ENCODE data around the gene BRMS1L.
A peak's percentile ranks its signal among the peaks of the same experiment; 100 is the strongest.
"Not testable (repeated sequence)": the region's sequence is repeated elsewhere in the genome, so short reads cannot be mapped to it uniquely, and the experiment has no call there.

Gene BRMS1L

DNA sequence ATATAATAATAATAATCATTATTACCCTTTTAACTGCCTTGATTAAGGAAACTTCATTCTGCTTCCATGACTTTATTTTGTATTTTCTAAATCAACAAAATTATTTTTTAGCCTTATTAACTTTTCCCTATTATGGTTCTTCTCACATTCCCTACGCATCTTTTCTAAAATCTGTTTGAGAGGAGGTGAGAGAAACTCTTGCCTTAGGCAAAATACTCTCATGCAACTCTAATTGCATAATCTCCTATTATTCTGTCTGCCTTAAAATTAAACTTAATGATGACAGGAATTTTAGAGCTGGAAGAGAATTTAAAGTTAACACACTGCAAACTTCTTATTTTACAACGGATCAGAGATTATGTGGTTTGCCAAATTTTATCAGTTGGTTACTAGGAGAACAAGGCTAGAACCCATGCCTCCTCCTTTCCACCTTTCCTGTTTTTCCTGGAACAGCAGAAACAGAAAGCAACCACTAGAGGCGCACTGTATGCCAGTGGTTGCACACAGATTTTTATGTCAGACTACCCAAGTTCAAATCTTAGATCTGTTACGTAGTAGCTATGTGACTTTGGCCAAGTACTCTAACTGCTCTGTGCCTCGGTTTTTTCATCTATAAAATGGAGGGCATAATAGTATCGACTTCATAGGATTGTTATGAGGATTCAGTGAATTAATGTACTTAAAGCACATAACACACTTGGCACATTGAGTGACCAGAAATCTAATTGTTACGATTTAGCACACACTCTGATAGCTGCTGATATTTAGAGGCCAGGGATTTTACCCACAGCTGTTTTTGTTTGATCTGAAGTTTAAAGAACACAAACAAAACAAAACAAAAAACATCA, 4.3 kb upstream of the BRMS1L start:
- DNase-seq (ENCODE audit: low spot score), result no peak

DNA sequence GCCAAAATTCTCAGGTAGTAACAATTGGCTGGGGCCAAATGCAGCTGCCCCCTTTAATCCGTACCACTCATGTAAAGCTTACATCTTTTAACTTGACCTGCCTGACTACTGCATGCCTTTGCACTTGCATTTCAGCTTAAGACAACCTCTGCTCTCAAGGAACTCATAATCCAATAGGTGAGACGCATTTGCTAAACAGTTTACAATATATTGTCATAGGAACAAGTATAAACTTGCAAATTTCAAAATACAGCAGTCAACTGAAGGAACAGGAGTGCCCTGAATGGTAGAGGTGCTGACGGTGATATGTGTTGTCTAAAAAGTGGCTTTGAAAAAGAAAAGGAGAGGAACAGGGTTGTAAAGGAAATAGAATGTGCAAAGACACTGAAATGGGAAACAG, 3.6 kb upstream of the BRMS1L start:
- Histone ChIP-seq H3K27me3 (ENCODE audit: insufficient read depth, poor library complexity, severe bottlenecking) (no peaks in the 10 kb centered on the region), H3K36me3 (ENCODE audit: low read depth) (no peaks in the 10 kb centered on the region), H3K27ac (ENCODE audit: poor library complexity, severe bottlenecking) (no peak overlapping the region), H3K9me3 (ENCODE audit: severe bottlenecking) (no peaks in the 10 kb centered on the region), H3K4me1 (ENCODE audit: insufficient read depth, poor library complexity, severe bottlenecking) (peaks cover 12% of the 10 kb centered on the region), H3K4me3 (ENCODE audit: severe bottlenecking) (no peak overlapping the region)
- ATAC-seq (ENCODE audit: low read depth), result no peak
- TF ChIP-seq CTCF (IDR thresholded peaks at IDR 0.05; ENCODE audit: poor library complexity, severe bottlenecking), result no peak
- no peak for DNase-seq (ENCODE audit: low spot score)

More for the DNA sequence above, 4.3 kb upstream of the BRMS1L start:
- Histone ChIP-seq H3K9me3 (ENCODE audit: severe bottlenecking) (no peaks in the 10 kb centered on the region), H3K4me1 (ENCODE audit: insufficient read depth, poor library complexity, severe bottlenecking) (peaks cover 9% of the 10 kb centered on the region), H3K27me3 (ENCODE audit: insufficient read depth, poor library complexity, severe bottlenecking) (no peaks in the 10 kb centered on the region), H3K27ac (ENCODE audit: poor library complexity, severe bottlenecking) (no peak overlapping the region), H3K4me3 (ENCODE audit: severe bottlenecking) (no peak overlapping the region), H3K36me3 (ENCODE audit: low read depth) (no peaks in the 10 kb centered on the region)
- TF ChIP-seq CTCF (IDR thresholded peaks at IDR 0.05; ENCODE audit: poor library complexity, severe bottlenecking), result peak; percentile 94
- no peak for ATAC-seq (ENCODE audit: low read depth)

DNA sequence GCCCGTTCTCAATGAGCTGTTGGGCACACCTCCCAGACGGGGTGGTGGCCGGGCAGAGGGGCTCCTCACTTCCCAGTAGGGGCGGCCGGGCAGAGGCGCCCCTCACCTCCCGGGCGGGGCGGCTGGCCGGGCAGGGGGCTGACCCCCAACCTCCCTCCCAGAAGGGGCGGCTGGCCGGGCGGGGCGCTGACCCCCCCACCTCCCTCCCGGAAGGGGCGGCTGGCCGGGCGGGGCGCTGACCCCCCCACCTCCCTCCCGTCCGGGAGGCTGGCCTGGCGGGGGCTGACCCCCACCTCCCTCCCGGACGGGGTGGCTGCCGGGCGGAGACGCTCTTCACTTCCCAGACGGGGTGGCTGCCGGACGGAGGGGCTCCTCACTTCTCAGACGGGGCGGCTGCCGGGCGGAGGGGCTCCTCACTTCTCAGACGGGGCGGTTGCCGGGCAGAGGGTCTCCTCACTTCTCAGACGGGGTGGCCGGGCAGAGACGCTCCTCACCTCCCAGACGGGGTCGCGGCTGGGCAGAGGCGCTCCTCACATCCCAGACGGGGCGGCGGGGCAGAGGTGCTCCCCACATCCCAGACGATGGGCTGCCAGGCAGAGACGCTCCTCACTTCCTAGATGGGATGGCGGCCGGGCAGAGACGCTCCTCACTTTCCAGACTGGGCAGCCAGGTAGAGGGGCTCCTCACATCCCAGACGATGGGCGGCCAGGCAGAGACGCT, 1.5 kb upstream of the BRMS1L start:
- H3K27ac ChIP-seq (ENCODE audit: poor library complexity, severe bottlenecking); H3K27me3 ChIP-seq (ENCODE audit: insufficient read depth, poor library complexity, severe bottlenecking); H3K4me3 ChIP-seq (ENCODE audit: severe bottlenecking); ATAC-seq (ENCODE audit: low read depth); DNase-seq (ENCODE audit: low spot score); H3K36me3 ChIP-seq (ENCODE audit: low read depth); H3K9me3 ChIP-seq (ENCODE audit: severe bottlenecking): not testable (repeated sequence)
- H3K4me1 ChIP-seq (ENCODE audit: insufficient read depth, poor library complexity, severe bottlenecking), result peaks cover 15% of the 10 kb centered on the region

DNA sequence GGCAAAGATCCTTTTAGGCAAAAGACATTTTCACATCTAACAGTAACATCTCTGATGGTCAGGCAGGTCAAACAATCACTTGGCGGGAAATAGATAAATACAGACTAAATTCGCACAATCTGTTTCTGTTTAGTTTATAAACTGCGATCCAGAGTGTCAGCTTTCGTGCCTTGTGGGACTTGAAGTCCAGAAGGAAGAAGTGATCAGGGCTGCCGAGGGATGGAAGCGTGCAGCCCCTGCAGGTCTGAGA, 245 bp upstream of the BRMS1L start:
- peak overlapping the region; percentile 78 for H3K27ac ChIP-seq (ENCODE audit: poor library complexity, severe bottlenecking)
- no peak for ATAC-seq (ENCODE audit: low read depth)
- no peaks in the 10 kb centered on the region for H3K36me3 ChIP-seq (ENCODE audit: low read depth)

DNA sequence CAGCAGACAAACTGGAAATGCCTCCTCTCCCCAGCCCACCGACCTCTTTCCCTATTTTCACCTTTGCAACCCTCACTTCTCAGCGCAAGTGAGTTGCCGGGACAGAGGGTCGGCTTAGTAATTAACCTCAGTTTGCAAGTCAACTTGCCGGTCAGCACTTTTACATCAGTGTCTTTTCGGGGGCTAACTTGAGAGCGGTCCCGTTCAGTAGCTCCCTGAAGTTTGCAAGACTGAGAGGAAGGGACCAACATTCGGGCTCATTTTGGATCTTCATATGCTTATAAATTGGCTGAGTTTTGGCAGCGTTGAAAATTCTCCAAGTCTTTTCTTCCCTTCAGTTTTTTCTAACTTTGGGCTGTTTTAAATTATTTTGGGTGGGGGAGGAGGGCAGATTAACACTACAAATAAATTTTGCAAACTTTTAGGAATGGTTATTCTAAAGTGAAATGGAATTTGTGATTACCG, 846 bp downstream of the BRMS1L start:
- H3K36me3 ChIP-seq (ENCODE audit: low read depth), result peaks cover 5% of the 10 kb centered on the region
- H3K4me3 ChIP-seq (ENCODE audit: severe bottlenecking), result peak overlapping the region; percentile 55
- DNase-seq (ENCODE audit: low spot score) (no peak), ATAC-seq (ENCODE audit: low read depth) (no peak)
- H3K9me3 ChIP-seq (ENCODE audit: severe bottlenecking), result no peaks in the 10 kb centered on the region
- no peak for TF ChIP-seq CTCF (IDR thresholded peaks at IDR 0.05; ENCODE audit: poor library complexity, severe bottlenecking)
- no peaks in the 10 kb centered on the region for H3K27me3 ChIP-seq (ENCODE audit: insufficient read depth, poor library complexity, severe bottlenecking)
- peaks cover 15% of the 10 kb centered on the region for H3K4me1 ChIP-seq (ENCODE audit: insufficient read depth, poor library complexity, severe bottlenecking)
- H3K27ac ChIP-seq (ENCODE audit: poor library complexity, severe bottlenecking), result peak overlapping the region; percentile 78

More for the DNA sequence above, 245 bp upstream of the BRMS1L start:
- Histone ChIP-seq H3K9me3 (ENCODE audit: severe bottlenecking) (no peaks in the 10 kb centered on the region), H3K4me3 (ENCODE audit: severe bottlenecking) (peak overlapping the region; percentile 55), H3K4me1 (ENCODE audit: insufficient read depth, poor library complexity, severe bottlenecking) (peaks cover 15% of the 10 kb centered on the region), H3K27me3 (ENCODE audit: insufficient read depth, poor library complexity, severe bottlenecking) (no peaks in the 10 kb centered on the region)
- no peak for DNase-seq (ENCODE audit: low spot score)
- no peak for TF ChIP-seq CTCF (IDR thresholded peaks at IDR 0.05; ENCODE audit: poor library complexity, severe bottlenecking)
